A673 (cell line): ENCODE results near the gene TSPEAR. TPM values are rescaled to one million over a fixed set of nuclear protein-coding genes. Genes with fewer than 3 reads are reported as not detected.

Experiments used
- BruUV-seq: library from RNA; stranded (reverse); fragments of 400-500 nt; replicated peaks from 2 replicates; lab custom pipeline; 2021; lab: Mats Ljungman, UMichigan
- CTCF ChIA-PET: fragments of 300-600 bp; sonication (Branson Sonifier 250); formaldehyde crosslinking; loops from one replicate; lab custom pipeline; 2022; ENCODE audit warnings: antibody characterized with exemption; lab: Charles Lee
- POLR2A ChIA-PET: fragments of 300-600 bp; sonication (Branson Sonifier 250); formaldehyde crosslinking; loops from one replicate; lab custom pipeline; 2022; ENCODE audit warnings: antibody characterized with exemption; ENCODE audit not compliant: low non-redundant PET; lab: Charles Lee
- DNase-seq: peaks from one replicate; pipeline ENCODE4 v3.0.0-alpha.2; 2015; ENCODE audit warnings: low spot score
- H3K27ac ChIP-seq: fragments of 200-600 bp; sonication (generic); 2 replicates; pipeline ENCODE4 v1.5.1; 2016; ENCODE audit warnings: mixed run types, low read depth, mild to moderate bottlenecking, mixed read lengths, antibody characterized with exemption, low read length; ENCODE audit not compliant: poor library complexity, severe bottlenecking
- H3K27me3 ChIP-seq: fragments of 200-600 bp; sonication (generic); replicated peaks from 2 replicates; pipeline ENCODE4 v1.6.1; 2017; ENCODE audit warnings: mixed run types, low read depth, mild to moderate bottlenecking, mixed read lengths, antibody characterized with exemption, low read length; ENCODE audit not compliant: insufficient read depth, poor library complexity
- H3K36me3 ChIP-seq: fragments of 200-600 bp; sonication (generic); 2 replicates; pipeline ENCODE4 v1.6.1; 2016; ENCODE audit warnings: mixed run types, mild to moderate bottlenecking, mixed read lengths, antibody characterized with exemption, low read length; ENCODE audit not compliant: insufficient read depth, poor library complexity, severe bottlenecking
- H3K4me1 ChIP-seq: fragments of 200-600 bp; sonication (generic); 2 replicates; pipeline ENCODE4 v1.6.1; 2017; ENCODE audit warnings: mixed run types, mild to moderate bottlenecking, mixed read lengths, antibody characterized with exemption, low read length; ENCODE audit not compliant: insufficient read depth, poor library complexity, severe bottlenecking
- H3K4me3 ChIP-seq: fragments of 200-600 bp; sonication (generic); 2 replicates; pipeline ENCODE4 v1.5.1; 2016; ENCODE audit warnings: low read depth, mixed run types, mild to moderate bottlenecking, mixed read lengths, low read length; ENCODE audit not compliant: poor library complexity, severe bottlenecking
- H3K9me3 ChIP-seq: fragments of 200-600 bp; sonication (generic); 2 replicates; pipeline ENCODE4 v1.6.1; 2016; ENCODE audit warnings: mixed run types, low read depth, mild to moderate bottlenecking, mixed read lengths, antibody characterized with exemption, low read length; ENCODE audit not compliant: poor library complexity, severe bottlenecking
- EZH2 ChIP-seq: fragments of 200-600 bp; sonication (generic); IDR thresholded peaks from 2 replicates; pipeline ENCODE4 v1.6.1; 2017; ENCODE audit warnings: borderline replicate concordance, low read depth, mild to moderate bottlenecking, mixed read lengths, antibody characterized with exemption, low read length; ENCODE audit not compliant: poor library complexity, severe bottlenecking
- intact Hi-C: fragments of 100-400 bp; cut with micrococcal nuclease; formaldehyde crosslinking; loops from one replicate; pipeline ENCODE4 v1.10.0; 2022; ENCODE audit not compliant: unreplicated experiment
- total RNA-seq: library from RNA; stranded (reverse); gene quantifications from 2 replicates; pipeline ENCODE4 v1.2.3, GENCODE V29; 2021
- TF ChIP-seq, protein P1 (sequence below): fragments of 300-800, 200-600 bp; sonication (generic); conservative IDR thresholded peaks from 2 replicates; pipeline ENCODE4 v1.5.1; 2017; ENCODE audit warnings: low read depth, mild to moderate bottlenecking, antibody characterized with exemption, low read length, moderate library complexity, mixed read lengths

The TSPEAR gene
- total RNA-seq, 1 experiment from 2014 or later: 8.3 TPM

DNA sequence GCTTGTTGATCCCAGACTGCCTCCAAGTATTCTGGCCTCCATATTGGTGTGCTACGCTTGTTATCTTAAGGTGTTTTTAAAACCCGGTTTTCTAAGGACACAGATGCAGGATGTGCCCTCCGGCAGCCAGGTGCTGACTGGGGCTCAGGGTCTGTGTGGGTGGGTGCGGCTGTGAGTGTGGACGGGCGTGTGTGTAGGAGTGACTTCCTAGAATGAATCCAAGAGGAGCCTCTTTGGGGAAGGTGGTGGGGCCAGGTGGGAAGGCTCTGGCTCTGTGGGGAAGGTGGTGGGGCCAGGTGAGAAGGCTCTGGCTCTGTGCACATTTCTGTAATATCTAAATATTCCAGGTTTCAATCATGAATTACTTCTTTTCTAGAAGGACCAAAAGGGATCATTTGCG is 12.8 kb upstream of the TSPEAR start:
- no peaks in the 10 kb centered on the region for H3K9me3 ChIP-seq
- CTCF ChIA-PET: interaction anchor here (1.1 kb wide), 1 partner anchor 25 kb away, joined by 4 read pairs; no protein-coding TSS in a partner anchor
- peaks cover 5% of the 10 kb centered on the region for H3K4me1 ChIP-seq
- BruUV-seq: no TSS peak
- H3K27ac ChIP-seq: no peak overlapping the region
- intact Hi-C loops: no loop called here
- POLR2A ChIA-PET: no interaction called here
- DNase-seq: no peak
- no peaks in the 10 kb centered on the region for H3K36me3 ChIP-seq
- H3K27me3 ChIP-seq: no peaks in the 10 kb centered on the region
- no peak for TF ChIP-seq EZH2
- TF ChIP-seq, protein P1, sequence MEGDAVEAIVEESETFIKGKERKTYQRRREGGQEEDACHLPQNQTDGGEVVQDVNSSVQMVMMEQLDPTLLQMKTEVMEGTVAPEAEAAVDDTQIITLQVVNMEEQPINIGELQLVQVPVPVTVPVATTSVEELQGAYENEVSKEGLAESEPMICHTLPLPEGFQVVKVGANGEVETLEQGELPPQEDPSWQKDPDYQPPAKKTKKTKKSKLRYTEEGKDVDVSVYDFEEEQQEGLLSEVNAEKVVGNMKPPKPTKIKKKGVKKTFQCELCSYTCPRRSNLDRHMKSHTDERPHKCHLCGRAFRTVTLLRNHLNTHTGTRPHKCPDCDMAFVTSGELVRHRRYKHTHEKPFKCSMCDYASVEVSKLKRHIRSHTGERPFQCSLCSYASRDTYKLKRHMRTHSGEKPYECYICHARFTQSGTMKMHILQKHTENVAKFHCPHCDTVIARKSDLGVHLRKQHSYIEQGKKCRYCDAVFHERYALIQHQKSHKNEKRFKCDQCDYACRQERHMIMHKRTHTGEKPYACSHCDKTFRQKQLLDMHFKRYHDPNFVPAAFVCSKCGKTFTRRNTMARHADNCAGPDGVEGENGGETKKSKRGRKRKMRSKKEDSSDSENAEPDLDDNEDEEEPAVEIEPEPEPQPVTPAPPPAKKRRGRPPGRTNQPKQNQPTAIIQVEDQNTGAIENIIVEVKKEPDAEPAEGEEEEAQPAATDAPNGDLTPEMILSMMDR: no peak
- no peak overlapping the region for H3K4me3 ChIP-seq

- H3K4me1 ChIP-seq: peaks cover 5% of the 10 kb centered on the region
- intact Hi-C loops: no loop called here
- no peak overlapping the region for H3K27ac ChIP-seq
- BruUV-seq: no TSS peak
- ChIA-PET POLR2A (interaction anchor here (0.6 kb wide), 1 partner anchor 128 kb away, joined by 3 read pairs; no protein-coding TSS in a partner anchor), CTCF (no interaction called here)
- no peak overlapping the region for H3K4me3 ChIP-seq
- TF ChIP-seq, protein P1: no peak
- TF ChIP-seq EZH2: no peak
- H3K27me3 ChIP-seq: no peaks in the 10 kb centered on the region
- H3K9me3 ChIP-seq: no peaks in the 10 kb centered on the region
- H3K36me3 ChIP-seq: no peaks in the 10 kb centered on the region
- no peak for DNase-seq
Observed at GRCh38 chr21:44723177-44724131, 12.1 kb upstream of the TSPEAR start.

GRCh38 chr21:44722731-44723130 is 11.4 kb upstream of the TSPEAR start:
- H3K27ac ChIP-seq: no peak overlapping the region
- intact Hi-C loops: no loop called here
- ChIA-PET POLR2A (interaction anchor here (0.6 kb wide), 1 partner anchor 127 kb away, joined by 3 read pairs; no protein-coding TSS in a partner anchor), CTCF (no interaction called here)
- no peaks in the 10 kb centered on the region for H3K36me3 ChIP-seq
- no peak for DNase-seq
- peaks cover 5% of the 10 kb centered on the region for H3K4me1 ChIP-seq
- TF ChIP-seq, protein P1: no peak
- TF ChIP-seq EZH2: no peak
- no peak overlapping the region for H3K4me3 ChIP-seq
- BruUV-seq: no TSS peak
- no peaks in the 10 kb centered on the region for H3K27me3 ChIP-seq
- H3K9me3 ChIP-seq: no peaks in the 10 kb centered on the region
